ENCODE results near the gene MNAT1.
"Not testable (repeated sequence)": the region's sequence is repeated elsewhere in the genome, so short reads cannot be mapped to it uniquely, and the experiment has no call there.

The MNAT1 gene

DNA sequence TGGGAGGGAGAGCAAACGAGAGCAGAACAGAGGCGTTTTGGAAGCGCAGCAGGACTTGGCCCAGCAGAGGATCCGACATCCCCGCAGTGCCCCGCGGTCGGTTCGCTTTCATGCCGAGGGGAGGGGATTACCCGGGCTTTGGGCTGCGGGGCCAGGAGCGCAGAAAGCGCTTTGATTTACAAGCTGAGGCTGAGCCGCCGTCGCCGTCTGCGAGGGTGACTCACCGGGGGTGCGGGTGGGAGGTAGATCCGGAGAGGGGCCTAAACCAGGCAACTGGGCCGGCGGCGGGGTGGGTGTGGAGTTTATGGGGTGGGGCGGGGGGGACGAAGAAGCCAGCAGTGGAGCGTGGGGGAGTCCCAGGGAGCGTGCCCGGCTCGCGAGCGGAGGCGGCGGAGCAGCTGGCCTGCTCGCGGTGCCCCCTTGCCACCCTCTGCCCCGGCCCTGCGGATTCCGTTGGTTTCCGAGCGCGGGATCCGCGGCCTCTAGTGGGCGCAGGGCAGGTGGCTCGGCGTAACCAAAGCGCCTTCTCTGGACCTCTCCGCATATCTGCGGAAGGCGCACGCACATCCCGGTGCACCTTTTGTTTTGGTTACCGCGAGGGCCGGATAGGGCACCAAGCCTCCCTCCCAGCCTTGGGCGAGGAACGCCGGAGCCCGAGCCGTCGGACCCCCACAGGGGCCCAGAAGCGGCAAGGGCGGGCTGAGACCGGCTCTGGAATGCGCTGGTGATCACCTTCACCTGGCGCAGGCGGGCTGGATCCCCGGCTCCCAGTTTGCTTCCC is 13.0 kb upstream of the MNAT1 start:
- peak; percentile 19 for DNase-seq (ENCODE audit: extremely low read depth, insufficient read length)
- H3K36me3 ChIP-seq (ENCODE audit: control insufficient read depth, insufficient read depth, low read length), result no peaks in the 10 kb centered on the region
- peak overlapping the region; percentile 64 for H3K4me3 ChIP-seq (replicated peaks; ENCODE audit: low read depth, low read length)
- H3K27me3 ChIP-seq (replicated peaks; ENCODE audit: control insufficient read depth, insufficient read depth, low read length), result no peaks in the 10 kb centered on the region; the same call in 1 of the 2 replicates
- TF ChIP-seq, protein P1, sequence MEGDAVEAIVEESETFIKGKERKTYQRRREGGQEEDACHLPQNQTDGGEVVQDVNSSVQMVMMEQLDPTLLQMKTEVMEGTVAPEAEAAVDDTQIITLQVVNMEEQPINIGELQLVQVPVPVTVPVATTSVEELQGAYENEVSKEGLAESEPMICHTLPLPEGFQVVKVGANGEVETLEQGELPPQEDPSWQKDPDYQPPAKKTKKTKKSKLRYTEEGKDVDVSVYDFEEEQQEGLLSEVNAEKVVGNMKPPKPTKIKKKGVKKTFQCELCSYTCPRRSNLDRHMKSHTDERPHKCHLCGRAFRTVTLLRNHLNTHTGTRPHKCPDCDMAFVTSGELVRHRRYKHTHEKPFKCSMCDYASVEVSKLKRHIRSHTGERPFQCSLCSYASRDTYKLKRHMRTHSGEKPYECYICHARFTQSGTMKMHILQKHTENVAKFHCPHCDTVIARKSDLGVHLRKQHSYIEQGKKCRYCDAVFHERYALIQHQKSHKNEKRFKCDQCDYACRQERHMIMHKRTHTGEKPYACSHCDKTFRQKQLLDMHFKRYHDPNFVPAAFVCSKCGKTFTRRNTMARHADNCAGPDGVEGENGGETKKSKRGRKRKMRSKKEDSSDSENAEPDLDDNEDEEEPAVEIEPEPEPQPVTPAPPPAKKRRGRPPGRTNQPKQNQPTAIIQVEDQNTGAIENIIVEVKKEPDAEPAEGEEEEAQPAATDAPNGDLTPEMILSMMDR (IDR thresholded peaks at IDR 0.05; ENCODE audit: insufficient read depth, low read length, poor library complexity, severe bottlenecking), result peak; percentile 58

DNA sequence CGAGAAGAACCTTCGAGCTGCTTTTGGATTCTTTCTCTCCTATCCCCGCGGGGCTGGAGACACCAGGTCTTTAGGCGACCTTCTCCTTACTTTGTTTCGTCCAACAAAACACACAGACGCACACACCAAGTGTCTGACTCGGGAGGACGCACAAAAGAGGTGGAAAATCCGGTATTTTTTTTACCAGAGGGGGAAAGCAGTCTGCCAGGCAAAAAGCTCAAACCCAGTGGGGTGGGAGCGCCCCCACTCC is 12.5 kb upstream of the MNAT1 start:
- Histone ChIP-seq H3K36me3 (ENCODE audit: control insufficient read depth, insufficient read depth, low read length) (no peaks in the 10 kb centered on the region), H3K4me3 (replicated peaks; ENCODE audit: low read depth, low read length) (peak overlapping the region; percentile 64), H3K27me3 (replicated peaks; ENCODE audit: control insufficient read depth, insufficient read depth, low read length) (no peaks in the 10 kb centered on the region; the same call in 1 of the 2 replicates)
- DNase-seq (ENCODE audit: extremely low read depth, insufficient read length), result no peak
- TF ChIP-seq, protein P1 (IDR thresholded peaks at IDR 0.05; ENCODE audit: insufficient read depth, low read length, poor library complexity, severe bottlenecking), result no peak

DNA sequence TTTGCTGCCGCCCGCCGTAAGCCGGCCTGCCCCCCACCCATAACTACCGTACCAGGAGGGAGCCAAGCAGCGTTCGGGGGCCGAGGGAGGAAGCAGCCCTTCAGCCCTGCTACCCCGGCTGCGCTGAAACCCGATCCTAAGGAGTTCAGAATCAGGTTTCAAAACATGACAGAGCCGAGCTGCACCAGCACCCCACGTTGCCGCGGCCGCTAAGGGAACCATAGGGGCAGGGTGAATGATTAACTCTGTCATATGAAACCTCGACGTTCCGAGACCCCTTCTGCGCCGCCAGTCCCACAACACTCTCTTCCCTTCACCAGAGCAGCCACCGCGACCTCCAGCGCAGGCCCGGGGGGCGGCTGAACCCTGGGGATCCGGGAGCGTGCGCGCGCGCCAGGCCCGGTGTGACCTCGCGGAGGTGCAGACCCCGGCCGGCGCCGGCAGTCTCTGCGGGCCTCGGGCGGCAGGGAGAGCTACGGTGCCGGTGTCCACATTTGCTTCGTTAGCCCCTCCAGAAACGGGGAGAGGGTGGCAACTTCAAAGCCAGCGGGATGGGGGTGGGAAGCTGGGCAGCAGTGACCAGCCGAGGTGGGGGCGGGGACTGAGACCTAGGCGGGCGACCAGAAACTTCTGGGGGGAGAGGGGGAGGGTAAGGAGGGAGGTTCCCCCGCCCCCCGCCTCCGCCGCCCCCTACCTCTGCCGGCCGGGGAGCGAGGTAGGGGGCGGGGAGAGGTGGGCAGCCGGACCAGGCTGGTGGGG is 12.0 kb upstream of the MNAT1 start:
- Histone ChIP-seq H3K36me3 (ENCODE audit: control insufficient read depth, insufficient read depth, low read length) (no peaks in the 10 kb centered on the region), H3K4me3 (replicated peaks; ENCODE audit: low read depth, low read length) (peak overlapping the region; percentile 64), H3K27me3 (replicated peaks; ENCODE audit: control insufficient read depth, insufficient read depth, low read length) (no peaks in the 10 kb centered on the region; the same call in 1 of the 2 replicates)
- DNase-seq (ENCODE audit: extremely low read depth, insufficient read length), result peak; percentile 18
- TF ChIP-seq, protein P1 (IDR thresholded peaks at IDR 0.05; ENCODE audit: insufficient read depth, low read length, poor library complexity, severe bottlenecking), result no peak

DNA sequence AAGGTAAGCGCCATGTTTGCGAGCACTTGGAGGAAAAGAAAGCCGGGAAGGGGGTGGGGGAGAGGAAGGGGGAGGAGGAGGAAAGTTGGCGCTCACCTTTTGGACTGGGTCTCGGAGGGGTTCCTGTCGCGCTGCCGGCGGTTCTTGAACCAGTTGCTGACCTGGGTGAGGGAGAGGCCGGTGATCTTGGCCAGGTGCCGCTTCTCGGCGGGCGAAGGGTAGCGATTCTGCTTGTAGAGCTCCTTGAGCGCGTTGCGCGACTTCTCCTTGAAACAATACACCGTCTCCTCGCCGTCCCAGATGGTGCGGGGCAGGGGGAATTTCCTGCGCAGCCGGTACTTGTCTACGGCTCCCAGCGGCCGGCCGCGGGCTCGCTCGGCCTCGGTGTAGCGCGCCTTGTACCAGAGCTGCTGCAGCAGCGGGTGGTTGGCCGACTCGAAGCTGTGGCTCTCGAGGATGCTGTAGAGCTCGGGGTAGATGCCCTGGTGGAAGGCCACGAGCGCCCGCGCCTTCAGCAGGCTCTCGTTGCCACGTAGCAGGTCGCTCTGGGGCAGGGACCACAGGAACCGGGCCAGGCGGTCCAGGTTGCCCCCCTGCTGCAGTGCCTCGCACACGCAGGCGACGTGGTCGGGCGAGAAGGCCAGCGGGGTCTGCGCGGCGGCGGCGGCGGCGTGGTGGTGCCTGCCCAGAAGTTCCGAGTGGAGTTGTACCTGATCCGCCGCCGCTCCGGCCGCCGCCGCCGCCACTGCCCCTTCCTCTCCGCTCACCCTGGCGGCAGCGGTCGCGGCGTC is 11.2 kb upstream of the MNAT1 start:
- peak; percentile 57 for DNase-seq (ENCODE audit: extremely low read depth, insufficient read length)
- Histone ChIP-seq H3K4me3 (replicated peaks; ENCODE audit: low read depth, low read length) (peak overlapping the region; percentile 64), H3K36me3 (ENCODE audit: control insufficient read depth, insufficient read depth, low read length) (no peaks in the 10 kb centered on the region), H3K27me3 (replicated peaks; ENCODE audit: control insufficient read depth, insufficient read depth, low read length) (no peaks in the 10 kb centered on the region; the same call in 1 of the 2 replicates)
- TF ChIP-seq, protein P1 (IDR thresholded peaks at IDR 0.05; ENCODE audit: insufficient read depth, low read length, poor library complexity, severe bottlenecking), result no peak

DNA sequence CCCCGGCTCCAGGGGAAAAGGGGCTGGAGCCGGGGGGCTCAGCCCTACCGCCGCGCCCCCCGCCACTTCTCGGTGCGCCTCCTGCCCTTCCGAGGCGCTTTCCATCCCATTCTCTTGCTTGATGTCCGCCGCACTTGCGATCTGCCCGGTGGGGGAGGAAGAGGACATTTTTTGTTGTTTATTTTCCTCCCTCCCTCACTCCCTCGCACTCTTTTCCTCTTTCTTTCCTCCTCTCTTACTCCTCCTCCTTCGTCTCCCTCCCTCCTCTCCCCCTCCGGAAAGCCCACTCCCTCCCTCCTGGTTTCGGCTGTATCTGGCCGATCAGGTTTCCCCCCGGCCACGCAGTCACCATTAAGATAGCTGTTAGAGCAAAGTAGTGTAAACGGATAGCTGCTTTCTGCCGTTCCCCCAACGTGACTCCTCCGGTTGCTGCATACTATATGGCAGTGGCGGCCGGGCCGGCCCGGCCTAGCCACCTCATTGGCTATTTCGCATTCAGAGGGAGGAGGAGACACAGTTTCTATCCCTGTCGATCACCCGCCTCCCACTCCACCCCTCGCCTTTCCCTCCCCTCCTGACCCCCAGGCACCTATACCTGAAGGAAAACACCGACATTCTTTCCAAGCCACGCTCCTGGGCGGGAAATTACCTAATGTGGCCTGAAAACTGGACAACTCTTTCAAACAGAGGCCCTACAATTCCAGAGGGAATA is 10.5 kb upstream of the MNAT1 start, which contains the start of gene SIX4:
SIX4 (minus strand) TSS at position 445 of the 712 bp plus-strand sequence; CDS start at position 168, 277 bp downstream.
- H3K27me3 ChIP-seq (replicated peaks; ENCODE audit: control insufficient read depth, insufficient read depth, low read length), result no peaks in the 10 kb centered on the region; the same call in 1 of the 2 replicates
- TF ChIP-seq, protein P1 (IDR thresholded peaks at IDR 0.05; ENCODE audit: insufficient read depth, low read length, poor library complexity, severe bottlenecking), result no peak
- peak within 1 kb of the TSS; percentile 64 for H3K4me3 ChIP-seq (replicated peaks; ENCODE audit: low read depth, low read length)
- H3K36me3 ChIP-seq (ENCODE audit: control insufficient read depth, insufficient read depth, low read length), result no peaks in the 10 kb centered on the region
- DNase-seq (ENCODE audit: extremely low read depth, insufficient read length), result peak; percentile 50

DNA sequence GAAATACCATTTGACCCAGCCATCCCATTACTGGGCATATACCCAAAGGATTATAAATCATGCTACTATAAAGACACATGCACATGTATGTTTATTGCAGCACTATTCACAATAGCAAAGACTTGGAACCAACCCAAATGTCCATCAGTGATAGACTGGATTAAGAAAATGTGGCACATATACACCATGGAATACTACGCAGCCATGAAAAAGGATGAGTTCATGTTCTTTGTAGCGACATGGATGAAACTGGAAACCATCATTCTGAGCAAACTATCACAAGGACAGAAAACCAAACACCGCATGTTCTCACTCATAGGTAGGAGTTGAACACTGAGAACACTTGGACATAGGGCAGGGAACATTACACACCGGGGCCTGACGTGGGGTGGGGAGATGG is 3.3 kb upstream of the MNAT1 start:
- not testable (repeated sequence) for H3K4me3 ChIP-seq (replicated peaks; ENCODE audit: low read depth, low read length); H3K36me3 ChIP-seq (ENCODE audit: control insufficient read depth, insufficient read depth, low read length); DNase-seq (ENCODE audit: extremely low read depth, insufficient read length); H3K27me3 ChIP-seq (replicated peaks; ENCODE audit: control insufficient read depth, insufficient read depth, low read length)
